ENCODE results near the gene MRPL52. TPM values are rescaled to one million over a fixed set of nuclear protein-coding genes. Genes with fewer than 3 reads are reported as not detected.

The MRPL52 gene
- total and polyA plus RNA-seq, 2 of the 13 experiments (the other 11 are each of a cell fraction or from before 2014, with no cell fraction given) = 118 to 329 TPM

DNA sequence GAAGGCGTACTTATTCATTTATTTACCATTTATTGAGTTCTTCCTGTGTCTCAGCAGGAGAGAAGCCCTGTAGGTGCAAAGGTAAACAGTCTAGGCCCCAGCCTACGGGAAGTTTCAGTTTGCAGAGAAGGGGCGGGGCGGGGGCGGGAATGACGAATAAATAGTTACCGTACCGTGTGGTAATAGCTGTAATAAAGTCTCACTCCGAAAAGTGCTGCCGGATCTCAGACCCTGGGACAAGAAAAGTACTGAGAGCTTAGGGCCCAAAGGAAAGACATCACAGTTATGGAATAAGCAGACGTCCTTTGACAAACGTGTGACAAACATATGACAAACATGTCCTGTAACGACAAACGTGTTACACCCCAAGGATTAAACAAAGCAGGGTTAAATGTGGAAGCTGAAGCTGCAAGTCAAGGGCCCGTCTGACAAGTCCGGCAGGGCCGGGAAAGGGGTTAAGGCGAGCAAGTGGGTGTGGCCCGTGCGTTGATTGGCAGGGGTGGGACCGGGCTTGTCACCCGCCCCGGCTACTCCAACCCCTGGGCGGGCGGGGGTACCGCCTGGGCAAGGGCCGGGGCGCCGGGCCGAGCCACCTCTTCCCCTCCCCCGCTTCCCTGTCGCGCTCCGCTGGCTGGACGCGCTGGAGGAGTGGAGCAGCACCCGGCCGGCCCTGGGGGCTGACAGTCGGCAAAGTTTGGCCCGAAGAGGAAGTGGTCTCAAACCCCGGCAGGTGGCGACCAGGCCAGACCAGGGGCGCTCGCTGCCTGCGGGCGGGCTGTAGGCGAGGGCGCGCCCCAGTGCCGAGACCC, 41.7 kb downstream of the MRPL52 start, which contains the start of gene LRP10 (continued):
- TF ChIP-seq, protein P1, sequence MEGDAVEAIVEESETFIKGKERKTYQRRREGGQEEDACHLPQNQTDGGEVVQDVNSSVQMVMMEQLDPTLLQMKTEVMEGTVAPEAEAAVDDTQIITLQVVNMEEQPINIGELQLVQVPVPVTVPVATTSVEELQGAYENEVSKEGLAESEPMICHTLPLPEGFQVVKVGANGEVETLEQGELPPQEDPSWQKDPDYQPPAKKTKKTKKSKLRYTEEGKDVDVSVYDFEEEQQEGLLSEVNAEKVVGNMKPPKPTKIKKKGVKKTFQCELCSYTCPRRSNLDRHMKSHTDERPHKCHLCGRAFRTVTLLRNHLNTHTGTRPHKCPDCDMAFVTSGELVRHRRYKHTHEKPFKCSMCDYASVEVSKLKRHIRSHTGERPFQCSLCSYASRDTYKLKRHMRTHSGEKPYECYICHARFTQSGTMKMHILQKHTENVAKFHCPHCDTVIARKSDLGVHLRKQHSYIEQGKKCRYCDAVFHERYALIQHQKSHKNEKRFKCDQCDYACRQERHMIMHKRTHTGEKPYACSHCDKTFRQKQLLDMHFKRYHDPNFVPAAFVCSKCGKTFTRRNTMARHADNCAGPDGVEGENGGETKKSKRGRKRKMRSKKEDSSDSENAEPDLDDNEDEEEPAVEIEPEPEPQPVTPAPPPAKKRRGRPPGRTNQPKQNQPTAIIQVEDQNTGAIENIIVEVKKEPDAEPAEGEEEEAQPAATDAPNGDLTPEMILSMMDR (CRISPR knock-in tag; IDR thresholded peaks at IDR 0.05) = peak; percentile 51
- TF ChIP-seq, protein P2, sequence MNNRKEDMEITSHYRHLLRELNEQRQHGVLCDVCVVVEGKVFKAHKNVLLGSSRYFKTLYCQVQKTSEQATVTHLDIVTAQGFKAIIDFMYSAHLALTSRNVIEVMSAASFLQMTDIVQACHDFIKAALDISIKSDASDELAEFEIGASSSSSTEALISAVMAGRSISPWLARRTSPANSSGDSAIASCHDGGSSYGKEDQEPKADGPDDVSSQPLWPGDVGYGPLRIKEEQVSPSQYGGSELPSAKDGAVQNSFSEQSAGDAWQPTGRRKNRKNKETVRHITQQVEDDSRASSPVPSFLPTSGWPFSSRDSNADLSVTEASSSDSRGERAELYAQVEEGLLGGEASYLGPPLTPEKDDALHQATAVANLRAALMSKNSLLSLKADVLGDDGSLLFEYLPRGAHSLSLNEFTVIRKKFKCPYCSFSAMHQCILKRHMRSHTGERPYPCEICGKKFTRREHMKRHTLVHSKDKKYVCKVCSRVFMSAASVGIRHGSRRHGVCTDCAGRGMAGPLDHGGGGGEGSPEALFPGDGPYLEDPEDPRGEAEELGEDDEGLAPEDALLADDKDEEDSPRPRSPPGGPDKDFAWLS (CRISPR knock-in tag; IDR thresholded peaks at IDR 0.05; ENCODE audit: borderline replicate concordance) = peak; percentile 74; the same call in 1 of the 2 replicates
- TF ChIP-seq, protein P3, sequence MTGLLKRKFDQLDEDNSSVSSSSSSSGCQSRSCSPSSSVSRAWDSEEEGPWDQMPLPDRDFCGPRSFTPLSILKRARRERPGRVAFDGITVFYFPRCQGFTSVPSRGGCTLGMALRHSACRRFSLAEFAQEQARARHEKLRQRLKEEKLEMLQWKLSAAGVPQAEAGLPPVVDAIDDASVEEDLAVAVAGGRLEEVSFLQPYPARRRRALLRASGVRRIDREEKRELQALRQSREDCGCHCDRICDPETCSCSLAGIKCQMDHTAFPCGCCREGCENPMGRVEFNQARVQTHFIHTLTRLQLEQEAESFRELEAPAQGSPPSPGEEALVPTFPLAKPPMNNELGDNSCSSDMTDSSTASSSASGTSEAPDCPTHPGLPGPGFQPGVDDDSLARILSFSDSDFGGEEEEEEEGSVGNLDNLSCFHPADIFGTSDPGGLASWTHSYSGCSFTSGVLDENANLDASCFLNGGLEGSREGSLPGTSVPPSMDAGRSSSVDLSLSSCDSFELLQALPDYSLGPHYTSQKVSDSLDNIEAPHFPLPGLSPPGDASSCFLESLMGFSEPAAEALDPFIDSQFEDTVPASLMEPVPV (CRISPR knock-in tag; IDR thresholded peaks at IDR 0.05) = peak; percentile 70; the same call in 1 of the 2 replicates
- TF ChIP-seq ZFAT (CRISPR knock-in tag; conservative IDR thresholded peaks at IDR 0.05) (peak; percentile 85), ZNF234 (CRISPR knock-in tag; conservative IDR thresholded peaks at IDR 0.05) (no peak; the same call in 1 of the 2 replicates), PHF8 (CRISPR knock-in tag; IDR thresholded peaks at IDR 0.05) (peak; percentile 94), ZNF761 (CRISPR knock-in tag; conservative IDR thresholded peaks at IDR 0.05) (peak; percentile 92), ZNF777 (CRISPR knock-in tag; IDR thresholded peaks at IDR 0.05) (peak; percentile 83), EEA1 (CRISPR knock-in tag; IDR thresholded peaks at IDR 0.05; ENCODE audit: borderline replicate concordance) (peak; percentile 98), ZNF7 (CRISPR knock-in tag; IDR thresholded peaks at IDR 0.05) (peak; percentile 32; the same call in 1 of the 2 replicates), ZNF724P (CRISPR knock-in tag; IDR thresholded peaks at IDR 0.05; ENCODE audit: borderline replicate concordance) (peak; percentile 91), HNF4G (IDR thresholded peaks at IDR 0.05; ENCODE audit: borderline replicate concordance, low read depth, low read length) (peak; percentile 64; the same call in 1 of the 2 replicates), HNF4G (CRISPR knock-in tag; IDR thresholded peaks at IDR 0.05; ENCODE audit: borderline replicate concordance, low read depth) (peak; percentile 48), SIX1 (CRISPR knock-in tag; IDR thresholded peaks at IDR 0.05; ENCODE audit: borderline replicate concordance) (peak; percentile 40; the same call in 1 of the 2 replicates), HCFC1 (IDR thresholded peaks at IDR 0.05; ENCODE audit: low read depth, low read length) (peak; percentile 5; the same call in 1 of the 2 replicates)
- TF ChIP-seq, protein P4, sequence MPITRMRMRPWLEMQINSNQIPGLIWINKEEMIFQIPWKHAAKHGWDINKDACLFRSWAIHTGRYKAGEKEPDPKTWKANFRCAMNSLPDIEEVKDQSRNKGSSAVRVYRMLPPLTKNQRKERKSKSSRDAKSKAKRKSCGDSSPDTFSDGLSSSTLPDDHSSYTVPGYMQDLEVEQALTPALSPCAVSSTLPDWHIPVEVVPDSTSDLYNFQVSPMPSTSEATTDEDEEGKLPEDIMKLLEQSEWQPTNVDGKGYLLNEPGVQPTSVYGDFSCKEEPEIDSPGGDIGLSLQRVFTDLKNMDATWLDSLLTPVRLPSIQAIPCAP (CRISPR knock-in tag; IDR thresholded peaks at IDR 0.05; ENCODE audit: low read depth) = 0 out of 2 replicates have a peak, but pooled peaks have one; percentile 40
- TF ChIP-seq, protein P5, sequence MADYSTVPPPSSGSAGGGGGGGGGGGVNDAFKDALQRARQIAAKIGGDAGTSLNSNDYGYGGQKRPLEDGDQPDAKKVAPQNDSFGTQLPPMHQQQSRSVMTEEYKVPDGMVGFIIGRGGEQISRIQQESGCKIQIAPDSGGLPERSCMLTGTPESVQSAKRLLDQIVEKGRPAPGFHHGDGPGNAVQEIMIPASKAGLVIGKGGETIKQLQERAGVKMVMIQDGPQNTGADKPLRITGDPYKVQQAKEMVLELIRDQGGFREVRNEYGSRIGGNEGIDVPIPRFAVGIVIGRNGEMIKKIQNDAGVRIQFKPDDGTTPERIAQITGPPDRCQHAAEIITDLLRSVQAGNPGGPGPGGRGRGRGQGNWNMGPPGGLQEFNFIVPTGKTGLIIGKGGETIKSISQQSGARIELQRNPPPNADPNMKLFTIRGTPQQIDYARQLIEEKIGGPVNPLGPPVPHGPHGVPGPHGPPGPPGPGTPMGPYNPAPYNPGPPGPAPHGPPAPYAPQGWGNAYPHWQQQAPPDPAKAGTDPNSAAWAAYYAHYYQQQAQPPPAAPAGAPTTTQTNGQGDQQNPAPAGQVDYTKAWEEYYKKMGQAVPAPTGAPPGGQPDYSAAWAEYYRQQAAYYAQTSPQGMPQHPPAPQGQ (CRISPR knock-in tag; IDR thresholded peaks at IDR 0.05; ENCODE audit: borderline replicate concordance) = peak; percentile 97; the same call in 1 of the 2 replicates
- TF ChIP-seq, protein P6, sequence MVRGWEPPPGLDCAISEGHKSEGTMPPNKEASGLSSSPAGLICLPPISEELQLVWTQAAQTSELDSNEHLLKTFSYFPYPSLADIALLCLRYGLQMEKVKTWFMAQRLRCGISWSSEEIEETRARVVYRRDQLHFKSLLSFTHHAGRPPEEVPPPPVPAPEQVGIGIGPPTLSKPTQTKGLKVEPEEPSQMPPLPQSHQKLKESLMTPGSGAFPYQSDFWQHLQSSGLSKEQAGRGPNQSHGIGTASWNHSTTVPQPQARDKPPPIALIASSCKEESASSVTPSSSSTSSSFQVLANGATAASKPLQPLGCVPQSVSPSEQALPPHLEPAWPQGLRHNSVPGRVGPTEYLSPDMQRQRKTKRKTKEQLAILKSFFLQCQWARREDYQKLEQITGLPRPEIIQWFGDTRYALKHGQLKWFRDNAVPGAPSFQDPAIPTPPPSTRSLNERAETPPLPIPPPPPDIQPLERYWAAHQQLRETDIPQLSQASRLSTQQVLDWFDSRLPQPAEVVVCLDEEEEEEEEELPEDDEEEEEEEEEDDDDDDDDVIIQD (CRISPR knock-in tag; IDR thresholded peaks at IDR 0.05; ENCODE audit: low read depth) = peak; percentile 77

Data from HepG2 (cell line).